ENCODE data around the gene GPHN. TPM values are rescaled to one million over a fixed set of nuclear protein-coding genes. Genes with fewer than 3 reads are reported as not detected.
A peak's percentile ranks its signal among the peaks of the same experiment; 100 is the strongest.

The GPHN gene
- total RNA-seq, 1 donor, result 6.5 TPM

GRCh38 chr14:67127174-67127573 is 619.2 kb downstream of the GPHN start:
- TF ChIP-seq, protein P1, sequence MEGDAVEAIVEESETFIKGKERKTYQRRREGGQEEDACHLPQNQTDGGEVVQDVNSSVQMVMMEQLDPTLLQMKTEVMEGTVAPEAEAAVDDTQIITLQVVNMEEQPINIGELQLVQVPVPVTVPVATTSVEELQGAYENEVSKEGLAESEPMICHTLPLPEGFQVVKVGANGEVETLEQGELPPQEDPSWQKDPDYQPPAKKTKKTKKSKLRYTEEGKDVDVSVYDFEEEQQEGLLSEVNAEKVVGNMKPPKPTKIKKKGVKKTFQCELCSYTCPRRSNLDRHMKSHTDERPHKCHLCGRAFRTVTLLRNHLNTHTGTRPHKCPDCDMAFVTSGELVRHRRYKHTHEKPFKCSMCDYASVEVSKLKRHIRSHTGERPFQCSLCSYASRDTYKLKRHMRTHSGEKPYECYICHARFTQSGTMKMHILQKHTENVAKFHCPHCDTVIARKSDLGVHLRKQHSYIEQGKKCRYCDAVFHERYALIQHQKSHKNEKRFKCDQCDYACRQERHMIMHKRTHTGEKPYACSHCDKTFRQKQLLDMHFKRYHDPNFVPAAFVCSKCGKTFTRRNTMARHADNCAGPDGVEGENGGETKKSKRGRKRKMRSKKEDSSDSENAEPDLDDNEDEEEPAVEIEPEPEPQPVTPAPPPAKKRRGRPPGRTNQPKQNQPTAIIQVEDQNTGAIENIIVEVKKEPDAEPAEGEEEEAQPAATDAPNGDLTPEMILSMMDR (IDR thresholded peaks at IDR 0.05; ENCODE audit: insufficient read depth, low read length), result no peak
- H3K4me3 ChIP-seq (ENCODE audit: low read depth, low read length), result no peak overlapping the region
- DNase-seq (ENCODE audit: low read depth), result no peak

DNA sequence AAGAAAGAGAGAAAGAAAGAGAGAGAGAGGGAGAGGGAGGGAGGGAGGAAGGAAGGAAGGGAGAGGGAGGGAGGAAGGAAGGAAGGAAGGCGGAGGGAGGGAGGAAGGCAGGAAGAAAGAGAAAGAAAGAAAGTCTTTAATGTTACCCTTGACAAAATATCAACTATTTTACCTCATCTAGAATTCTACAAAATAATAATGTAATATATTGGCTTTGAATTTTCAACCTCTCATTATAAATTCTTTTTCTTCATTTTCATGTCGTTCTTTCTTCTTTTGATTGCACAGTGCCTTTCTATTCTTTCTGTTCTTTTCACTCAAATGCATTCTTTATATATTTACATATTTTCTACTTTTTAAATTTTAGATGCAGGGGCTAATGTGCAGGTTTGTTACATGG is 621.8 kb downstream of the GPHN start:
- no peak overlapping the region for H3K4me3 ChIP-seq (ENCODE audit: low read depth, low read length)
- no peak for DNase-seq (ENCODE audit: low read depth)
- TF ChIP-seq, protein P1 (IDR thresholded peaks at IDR 0.05; ENCODE audit: insufficient read depth, low read length), result no peak

DNA sequence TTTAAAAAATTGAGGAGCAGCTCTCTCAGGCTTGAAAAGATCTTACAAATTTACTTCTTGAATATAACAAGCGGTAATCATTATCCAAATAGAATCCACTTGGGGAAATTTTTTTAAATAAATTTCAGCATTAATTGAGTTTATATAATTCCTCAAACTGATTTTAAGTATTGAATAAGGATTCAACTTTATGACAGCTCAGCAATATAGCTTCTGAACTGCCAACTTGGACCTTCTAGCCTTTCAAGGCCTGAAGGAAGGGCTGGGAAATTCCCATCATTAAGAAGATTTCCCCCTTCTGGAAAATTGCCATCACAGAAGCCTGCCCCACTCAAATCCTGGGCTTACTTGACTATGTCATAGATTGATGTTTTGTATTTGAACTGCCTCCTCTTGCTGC is 623.7 kb downstream of the GPHN start:
- TF ChIP-seq, protein P1 (IDR thresholded peaks at IDR 0.05; ENCODE audit: insufficient read depth, low read length), result no peak
- no peak overlapping the region for H3K4me3 ChIP-seq (ENCODE audit: low read depth, low read length)
- no peak for DNase-seq (ENCODE audit: low read depth)

- TF ChIP-seq, protein P1 (IDR thresholded peaks at IDR 0.05; ENCODE audit: insufficient read depth, low read length), result no peak
- no peak overlapping the region for H3K4me3 ChIP-seq (ENCODE audit: low read depth, low read length)
- DNase-seq (ENCODE audit: low read depth), result no peak
Observed at GRCh38 chr14:67133144-67133543, 625.2 kb downstream of the GPHN start.

- peak; percentile 0 for DNase-seq (ENCODE audit: low read depth)
- TF ChIP-seq, protein P1 (IDR thresholded peaks at IDR 0.05; ENCODE audit: insufficient read depth, low read length), result no peak
- H3K4me3 ChIP-seq (ENCODE audit: low read depth, low read length), result no peak overlapping the region
Observed at GRCh38 chr14:67133595-67134441, 625.9 kb downstream of the GPHN start.

DNA sequence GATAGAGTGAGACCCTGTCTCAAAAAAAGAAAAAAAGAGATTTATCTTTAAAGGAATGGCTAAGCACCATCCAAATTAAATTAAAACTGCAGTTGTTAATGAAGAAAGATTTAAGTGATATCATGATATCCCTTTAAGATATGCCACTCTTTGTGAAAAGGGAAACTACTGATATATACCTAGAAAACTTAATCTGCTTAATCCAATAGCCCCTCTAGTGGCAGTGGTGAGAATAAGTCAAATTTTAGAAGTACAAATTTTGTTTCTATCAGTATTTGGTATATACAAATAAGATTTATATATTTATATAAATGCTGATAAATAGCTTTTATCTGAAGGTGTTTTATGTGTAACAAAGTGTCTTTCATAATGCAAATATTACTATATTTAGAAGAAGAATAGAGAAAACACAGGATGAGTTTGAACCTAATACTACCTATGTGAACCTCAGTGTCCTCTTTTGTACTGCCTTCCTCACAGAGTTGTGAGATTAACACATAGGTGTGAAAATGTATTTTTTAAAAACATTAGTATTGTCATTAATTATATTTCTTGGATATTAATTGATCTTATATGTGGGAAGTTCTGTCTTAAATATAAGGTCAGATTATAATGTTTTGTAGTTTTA is 629.9 kb downstream of the GPHN start:
- no peak overlapping the region for H3K4me3 ChIP-seq (ENCODE audit: low read depth, low read length)
- TF ChIP-seq, protein P1 (IDR thresholded peaks at IDR 0.05; ENCODE audit: insufficient read depth, low read length), result peak; percentile 61
- peak; percentile 33 for DNase-seq (ENCODE audit: low read depth)

Measured in fibroblast of the aortic adventitia (primary cell).